Stimulated activated naive B cell treated with anti-CD40 and anti-IgM and Interleukin-4, amounts not matched to agents 10 μg/mL and 1 μg/mL and 100 μg/mL, for 72 hours (primary cell): ENCODE measurements around the gene SERPINB11.
"Not testable (repeated sequence)": the region's sequence is repeated elsewhere in the genome, so short reads cannot be mapped to it uniquely, and the experiment has no call there.

Experiments
- ATAC-seq, 2 donors: fragments of 150-1000 bp; cut with Tn5 transposase; replicated peaks; 2 replicates each; pipeline ENCODE4 v1.10.0; 2021; ENCODE audit warnings: moderate library complexity in 1 of 2
- DNase-seq: peaks from one replicate; pipeline ENCODE4 v3.0.0; 2021
- H3K27ac Mint-ChIP-seq: one replicate; pipeline ENCODE4 v1.8.0; 2022; ENCODE audit warnings: mild to moderate bottlenecking, mixed read lengths
- H3K27me3 Mint-ChIP-seq, 2 donors: one replicate each; pipeline ENCODE4 v1.8.0; 2022; ENCODE audit warnings: mixed read lengths in 2 of 2
- H3K36me3 Mint-ChIP-seq, 2 donors: one replicate each; pipeline ENCODE4 v1.8.0; 2022; ENCODE audit warnings: mixed read lengths in 2 of 2, mild to moderate bottlenecking in 1 of 2
- H3K4me1 Mint-ChIP-seq, 2 donors: one replicate each; pipeline ENCODE4 v1.8.0; 2022; ENCODE audit warnings: mixed read lengths in 2 of 2, mild to moderate bottlenecking in 1 of 2
- H3K4me3 Mint-ChIP-seq, 2 donors: one replicate each; pipeline ENCODE4 v1.8.0; 2022; ENCODE audit warnings: mild to moderate bottlenecking in 2 of 2, mixed read lengths in 2 of 2, moderate library complexity in 1 of 2
- H3K9me3 Mint-ChIP-seq, 2 donors: one replicate each; pipeline ENCODE4 v1.8.0; 2022; ENCODE audit warnings: mixed read lengths in 2 of 2, mild to moderate bottlenecking in 1 of 2

Gene SERPINB11

GRCh38 chr18:63702660-63703059 is at the start of gene SERPINB11:
Gene SERPINB11, plus strand, starts transcription at chr18:63702960. Its CDS starts 7,234 bp downstream, at chr18:63710194.
- Mint-ChIP-seq H3K9me3 (peaks cover 0 to 5% of the 10 kb centered on the region in 2 donors), H3K36me3 (no peaks in the 10 kb centered on the region), H3K27me3 (no peaks in the 10 kb centered on the region), H3K4me3 (no peak within 1 kb of the TSS), H3K27ac (no peak within 1 kb of the TSS), H3K4me1 (no peaks in the 10 kb centered on the region)
- DNase-seq, result no peak
- no peak for ATAC-seq

- H3K4me3 Mint-ChIP-seq, DNase-seq, H3K27ac Mint-ChIP-seq, H3K36me3 Mint-ChIP-seq, H3K4me1 Mint-ChIP-seq, ATAC-seq, H3K27me3 Mint-ChIP-seq, H3K9me3 Mint-ChIP-seq: not testable (repeated sequence)
Observed at GRCh38 chr18:63658920-63659319, 43.8 kb upstream of the SERPINB11 start.

GRCh38 chr18:63661750-63662149 is 41.0 kb upstream of the SERPINB11 start, which contains the start of gene SERPINB3:
Gene SERPINB3, minus strand, starts transcription at chr18:63661893. Its CDS starts 677 bp downstream, at chr18:63661216.
- H3K4me1 Mint-ChIP-seq, H3K9me3 Mint-ChIP-seq, ATAC-seq, H3K27ac Mint-ChIP-seq, H3K27me3 Mint-ChIP-seq, H3K36me3 Mint-ChIP-seq, DNase-seq, H3K4me3 Mint-ChIP-seq: not testable (repeated sequence)

- Mint-ChIP-seq H3K4me3 (no peak overlapping the region), H3K4me1 (no peaks in the 10 kb centered on the region), H3K9me3 (peaks cover 6 to 12% of the 10 kb centered on the region in 2 donors)
Observed at GRCh38 chr18:63664571-63664970, 38.2 kb upstream of the SERPINB11 start.

DNA sequence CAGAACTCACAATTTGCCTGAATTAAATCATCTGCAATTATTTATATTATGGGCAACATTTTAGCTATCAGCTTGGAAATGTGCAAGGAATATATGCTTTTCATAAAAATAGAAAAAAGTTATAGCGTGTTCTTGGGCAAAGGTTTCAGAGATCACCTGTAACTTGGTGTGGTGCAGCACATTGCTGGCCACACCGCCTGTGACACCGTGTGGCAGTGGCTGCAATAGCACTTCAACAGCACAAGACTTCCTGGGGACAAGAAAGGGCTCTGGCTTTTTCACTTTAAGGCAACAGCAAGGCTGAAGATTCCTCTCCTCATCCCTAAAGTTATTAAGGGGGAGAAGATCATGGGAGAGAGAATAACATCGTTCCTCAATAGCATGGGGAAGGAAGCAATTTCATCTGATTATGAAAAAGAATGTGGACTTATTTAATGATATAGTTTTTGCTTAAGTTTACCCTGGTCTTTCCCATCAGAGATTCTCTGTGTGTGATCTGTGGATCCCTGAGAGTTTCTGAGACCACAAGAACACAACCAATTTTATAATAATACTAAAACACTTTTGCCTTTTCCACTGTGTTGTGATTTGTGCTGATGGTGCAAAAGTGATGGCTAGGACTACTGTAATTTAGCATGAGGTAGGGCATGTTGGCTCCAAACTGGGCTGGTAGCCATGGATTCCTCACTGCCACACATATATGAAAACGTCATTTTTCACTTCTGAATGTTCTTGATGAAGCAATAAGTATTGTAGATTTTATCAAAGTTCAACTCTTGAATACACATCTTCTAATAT is 26.0 kb upstream of the SERPINB11 start:
- H3K27ac Mint-ChIP-seq, result no peak overlapping the region
- DNase-seq, result no peak
- no peak overlapping the region for H3K4me3 Mint-ChIP-seq
- no peaks in the 10 kb centered on the region for H3K36me3 Mint-ChIP-seq
- peaks cover 4 to 5% of the 10 kb centered on the region in 2 donors for H3K27me3 Mint-ChIP-seq
- peak in 1 of 2 donors; percentile 63 for ATAC-seq
- no peaks in the 10 kb centered on the region for H3K4me1 Mint-ChIP-seq
- H3K9me3 Mint-ChIP-seq, result peaks cover 0 to 3% of the 10 kb centered on the region in 2 donors

More at GRCh38 chr18:63664571-63664970, 38.2 kb upstream of the SERPINB11 start:
- DNase-seq, result no peak
- no peak for ATAC-seq
- no peaks in the 10 kb centered on the region for H3K27me3 Mint-ChIP-seq
- H3K27ac Mint-ChIP-seq, result no peak overlapping the region
- no peaks in the 10 kb centered on the region for H3K36me3 Mint-ChIP-seq

- H3K4me1 Mint-ChIP-seq, result no peaks in the 10 kb centered on the region
- peaks cover 0 to 3% of the 10 kb centered on the region in 2 donors for H3K9me3 Mint-ChIP-seq
- no peak overlapping the region for H3K4me3 Mint-ChIP-seq
- ATAC-seq (no peak), DNase-seq (no peak)
- no peaks in the 10 kb centered on the region for H3K36me3 Mint-ChIP-seq
- no peak overlapping the region for H3K27ac Mint-ChIP-seq
- peaks cover 4 to 6% of the 10 kb centered on the region in 2 donors for H3K27me3 Mint-ChIP-seq
Observed at GRCh38 chr18:63677500-63678225, 25.1 kb upstream of the SERPINB11 start.

DNA sequence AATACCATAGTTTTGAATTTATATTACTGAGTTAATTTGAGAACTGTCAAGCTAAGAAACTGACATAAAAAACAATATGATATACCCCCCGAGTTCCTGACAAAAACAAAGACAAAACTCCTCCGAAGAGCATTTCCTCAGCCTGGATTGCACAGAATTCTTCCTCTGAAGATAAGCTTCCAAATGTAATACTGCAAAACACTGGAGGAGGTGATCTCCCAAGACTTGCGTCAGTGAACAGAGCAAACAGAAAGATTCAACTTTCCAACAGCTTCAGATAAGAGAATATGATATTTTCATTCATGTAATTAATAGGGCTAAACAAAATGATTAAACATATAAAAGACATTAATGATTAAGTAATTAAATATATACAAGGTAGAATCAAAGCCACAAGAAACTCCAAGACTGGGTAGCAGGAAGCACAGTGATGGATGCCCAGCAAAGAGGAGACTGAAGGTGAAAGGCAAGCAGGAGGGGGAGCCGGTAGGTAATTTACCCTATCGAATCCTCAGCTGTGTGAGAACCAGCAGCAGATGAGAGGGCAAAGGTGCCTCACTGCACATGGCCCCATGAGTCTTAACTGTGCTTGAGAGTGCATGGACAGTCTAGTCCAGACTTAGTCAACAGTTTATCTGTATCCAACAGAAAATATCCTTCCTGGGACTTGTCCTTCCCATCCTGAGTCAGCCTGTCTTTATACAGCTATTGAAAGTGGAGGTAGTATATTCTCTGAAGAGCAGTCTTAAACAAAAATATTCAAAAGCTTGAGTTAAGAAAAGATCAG is 22.7 kb upstream of the SERPINB11 start:
- DNase-seq (no peak), ATAC-seq (no peak)
- Mint-ChIP-seq H3K27ac (no peak overlapping the region), H3K4me1 (no peaks in the 10 kb centered on the region), H3K36me3 (no peaks in the 10 kb centered on the region), H3K4me3 (no peak overlapping the region), H3K27me3 (peaks cover 8 to 11% of the 10 kb centered on the region in 2 donors), H3K9me3 (peaks cover 0 to 3% of the 10 kb centered on the region in 2 donors)

DNA sequence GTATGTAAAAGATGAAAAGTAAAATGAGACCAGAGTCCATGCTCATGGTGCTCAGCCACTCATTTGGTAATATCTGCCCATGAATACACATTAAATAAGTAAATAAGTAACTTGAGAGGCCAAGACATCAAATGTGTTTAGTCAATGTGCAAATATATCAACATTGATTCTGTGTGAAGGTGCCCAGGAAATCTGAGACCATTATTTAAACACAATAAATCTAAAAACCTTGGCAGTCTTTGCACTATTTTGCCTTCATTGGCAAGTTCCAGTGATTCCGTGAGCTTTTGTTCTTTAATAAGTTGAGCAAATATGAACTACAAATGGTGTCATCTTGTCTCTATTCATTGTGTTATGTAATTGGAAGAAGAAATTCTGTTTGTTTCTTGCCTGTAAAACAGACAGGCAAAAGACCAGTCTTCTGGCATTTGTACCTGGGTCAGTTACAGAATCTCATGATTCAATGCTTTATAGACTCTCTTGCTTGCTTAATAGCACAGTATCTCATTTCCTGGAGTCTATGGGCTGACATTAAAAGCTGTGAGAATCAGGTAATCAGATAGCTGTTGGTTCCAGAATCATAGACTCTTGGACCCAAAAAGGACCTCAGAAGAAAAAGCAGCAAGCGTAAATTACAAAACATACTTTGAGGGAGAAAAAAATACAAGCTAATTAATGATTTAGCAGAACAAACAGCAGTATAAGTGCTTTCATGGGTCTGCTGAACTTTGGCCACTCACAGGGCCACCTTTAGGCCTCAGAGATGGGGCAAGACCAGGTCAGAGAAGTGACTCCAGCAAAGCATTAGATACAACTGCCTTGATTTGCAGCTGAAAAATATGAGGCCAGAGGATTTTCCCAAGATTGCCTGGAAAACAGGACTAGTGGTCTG is 21.1 kb upstream of the SERPINB11 start:
- ATAC-seq, result no peak
- DNase-seq, result no peak
- H3K27ac Mint-ChIP-seq, result no peak overlapping the region

DNA sequence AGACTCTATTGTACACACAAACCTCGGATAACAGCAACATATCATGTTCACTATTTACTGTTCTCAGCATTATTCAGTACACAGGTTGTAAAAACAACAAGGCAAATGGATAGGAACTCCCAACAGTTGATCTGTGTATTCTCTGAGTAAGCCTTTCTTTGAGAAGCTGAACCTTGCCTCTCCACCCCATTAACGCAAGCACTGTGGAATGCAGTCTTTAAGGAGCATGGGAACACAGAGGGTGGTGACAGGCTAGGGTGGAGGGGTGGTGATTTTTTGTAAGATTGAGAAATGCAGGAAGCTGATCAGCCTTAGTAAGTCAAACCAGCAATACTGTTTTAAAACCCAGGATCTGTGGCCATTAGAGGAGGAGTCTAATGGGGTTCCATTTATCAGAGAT is 19.6 kb upstream of the SERPINB11 start:
- H3K4me1 Mint-ChIP-seq, result no peaks in the 10 kb centered on the region
- no peak overlapping the region for H3K27ac Mint-ChIP-seq
- DNase-seq (no peak), ATAC-seq (no peak)
- H3K27me3 Mint-ChIP-seq, result peaks cover 4 to 6% of the 10 kb centered on the region in 2 donors
- H3K4me3 Mint-ChIP-seq, result no peak overlapping the region
- no peaks in the 10 kb centered on the region for H3K36me3 Mint-ChIP-seq
- peaks cover 0 to 3% of the 10 kb centered on the region in 2 donors for H3K9me3 Mint-ChIP-seq

More for the DNA sequence above, 21.1 kb upstream of the SERPINB11 start:
- Mint-ChIP-seq H3K4me1 (no peaks in the 10 kb centered on the region), H3K27me3 (peaks cover 8 to 11% of the 10 kb centered on the region in 2 donors), H3K36me3 (no peaks in the 10 kb centered on the region), H3K9me3 (peaks cover 0 to 3% of the 10 kb centered on the region in 2 donors), H3K4me3 (no peak overlapping the region)

GRCh38 chr18:63683890-63684289 is 18.9 kb upstream of the SERPINB11 start:
- peaks cover 6 to 7% of the 10 kb centered on the region in 2 donors for H3K27me3 Mint-ChIP-seq
- ATAC-seq, result no peak
- H3K36me3 Mint-ChIP-seq, result no peaks in the 10 kb centered on the region
- DNase-seq, result no peak
- no peak overlapping the region for H3K27ac Mint-ChIP-seq
- H3K9me3 Mint-ChIP-seq, result peaks cover 0 to 3% of the 10 kb centered on the region in 2 donors
- no peaks in the 10 kb centered on the region for H3K4me1 Mint-ChIP-seq
- no peak overlapping the region for H3K4me3 Mint-ChIP-seq

DNA sequence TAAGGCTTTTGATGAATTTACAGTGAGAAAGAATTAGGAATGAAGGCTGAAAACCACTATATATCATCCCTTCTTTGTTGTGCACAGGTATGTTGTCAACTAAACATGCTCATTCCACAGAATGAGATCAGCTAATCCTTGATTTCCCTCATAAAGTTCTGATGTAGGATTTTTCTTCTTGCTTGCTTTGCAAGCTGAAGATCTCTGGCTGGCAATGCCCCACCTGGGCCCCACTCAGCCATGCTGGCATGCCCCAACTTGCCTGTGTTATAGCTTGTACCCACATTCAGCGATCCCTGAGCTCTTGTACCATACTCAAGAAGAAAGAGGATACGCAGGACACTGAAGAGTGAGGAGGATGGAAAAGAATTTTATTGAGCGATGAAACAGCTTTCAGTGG is 18.0 kb upstream of the SERPINB11 start:
- Mint-ChIP-seq H3K4me1 (no peaks in the 10 kb centered on the region), H3K27me3 (peaks cover 6 to 10% of the 10 kb centered on the region in 2 donors), H3K36me3 (no peaks in the 10 kb centered on the region), H3K9me3 (peaks cover 5% of the 10 kb centered on the region in 2 donors), H3K27ac (no peak overlapping the region), H3K4me3 (no peak overlapping the region)
- DNase-seq, result no peak
- ATAC-seq, result no peak

- H3K4me1 Mint-ChIP-seq, result no peaks in the 10 kb centered on the region
- no peaks in the 10 kb centered on the region for H3K36me3 Mint-ChIP-seq
- no peak overlapping the region for H3K27ac Mint-ChIP-seq
- DNase-seq (no peak), ATAC-seq (no peak)
- H3K4me3 Mint-ChIP-seq, result no peak overlapping the region
- peaks cover 11% of the 10 kb centered on the region in 2 donors for H3K9me3 Mint-ChIP-seq
- H3K27me3 Mint-ChIP-seq, result peaks cover 6 to 10% of the 10 kb centered on the region in 2 donors
Observed at GRCh38 chr18:63686871-63687270, 15.9 kb upstream of the SERPINB11 start.

DNA sequence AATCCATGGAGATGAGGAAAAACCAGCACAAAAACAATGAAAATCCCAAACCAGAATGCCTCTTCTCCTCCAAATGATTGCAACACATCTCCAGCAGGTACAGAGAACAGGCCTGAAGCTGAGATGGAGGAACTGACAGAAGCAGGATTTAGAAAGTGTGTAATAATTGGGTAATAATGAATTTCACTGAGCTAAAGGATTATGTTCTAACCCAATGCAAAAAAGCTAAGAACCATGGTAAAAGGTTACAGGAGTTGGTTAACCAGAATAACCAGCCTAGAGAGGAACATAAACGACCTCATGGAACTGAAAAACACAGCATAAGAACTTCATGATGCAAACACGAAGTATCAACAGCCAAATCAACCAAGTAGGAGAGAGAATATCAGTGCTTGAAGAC is 13.7 kb upstream of the SERPINB11 start:
- no peak for ATAC-seq
- Mint-ChIP-seq H3K27me3 (peaks cover 0 to 8% of the 10 kb centered on the region in 2 donors), H3K4me1 (no peaks in the 10 kb centered on the region), H3K36me3 (no peaks in the 10 kb centered on the region), H3K4me3 (no peak overlapping the region), H3K27ac (no peak overlapping the region), H3K9me3 (peaks cover 15 to 16% of the 10 kb centered on the region in 2 donors)
- DNase-seq, result no peak
